SU-DHL-6 (cell line): ENCODE data around the gene MPPED2.

Experiments used
- EZH2phosphoT487 ChIP-seq: fragments of 200-600 bp; sonication (generic), shearing (Covaris generic); conservative IDR thresholded peaks from 2 replicates; pipeline ENCODE4 v1.6.1; 2018; ENCODE audit warnings: mild to moderate bottlenecking, antibody characterized with exemption, low read length, moderate library complexity, mixed read lengths
- TF ChIP-seq, protein P1 (sequence below): fragments of 200-600 bp; sonication (generic); IDR thresholded peaks from one replicate; pipeline ENCODE4 v1.5.1; 2017; ENCODE audit warnings: antibody characterized with exemption, mild to moderate bottlenecking, low read length, moderate library complexity; ENCODE audit not compliant: insufficient read depth, poor library complexity, severe bottlenecking

DNA sequence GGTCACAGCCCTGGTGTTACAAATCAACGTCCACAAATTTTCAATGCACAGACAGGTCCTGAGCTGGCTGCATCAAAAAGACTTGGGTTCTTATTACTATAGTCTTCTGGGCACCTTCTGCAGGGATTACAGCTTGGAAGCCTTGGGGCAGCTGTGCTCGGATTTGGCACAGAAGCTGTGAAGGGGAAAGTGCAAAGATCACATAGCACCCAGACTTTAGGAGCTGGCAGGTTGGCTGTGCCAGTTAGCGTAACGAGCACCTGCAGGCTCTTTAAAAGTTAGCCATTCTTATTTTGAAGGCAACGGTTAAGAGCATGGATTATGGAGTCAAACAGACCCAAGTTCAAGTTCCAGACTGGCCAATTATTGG, 162.9 kb downstream of the MPPED2 start:
- TF ChIP-seq, protein P1, sequence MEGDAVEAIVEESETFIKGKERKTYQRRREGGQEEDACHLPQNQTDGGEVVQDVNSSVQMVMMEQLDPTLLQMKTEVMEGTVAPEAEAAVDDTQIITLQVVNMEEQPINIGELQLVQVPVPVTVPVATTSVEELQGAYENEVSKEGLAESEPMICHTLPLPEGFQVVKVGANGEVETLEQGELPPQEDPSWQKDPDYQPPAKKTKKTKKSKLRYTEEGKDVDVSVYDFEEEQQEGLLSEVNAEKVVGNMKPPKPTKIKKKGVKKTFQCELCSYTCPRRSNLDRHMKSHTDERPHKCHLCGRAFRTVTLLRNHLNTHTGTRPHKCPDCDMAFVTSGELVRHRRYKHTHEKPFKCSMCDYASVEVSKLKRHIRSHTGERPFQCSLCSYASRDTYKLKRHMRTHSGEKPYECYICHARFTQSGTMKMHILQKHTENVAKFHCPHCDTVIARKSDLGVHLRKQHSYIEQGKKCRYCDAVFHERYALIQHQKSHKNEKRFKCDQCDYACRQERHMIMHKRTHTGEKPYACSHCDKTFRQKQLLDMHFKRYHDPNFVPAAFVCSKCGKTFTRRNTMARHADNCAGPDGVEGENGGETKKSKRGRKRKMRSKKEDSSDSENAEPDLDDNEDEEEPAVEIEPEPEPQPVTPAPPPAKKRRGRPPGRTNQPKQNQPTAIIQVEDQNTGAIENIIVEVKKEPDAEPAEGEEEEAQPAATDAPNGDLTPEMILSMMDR = no peak
- no peak for TF ChIP-seq EZH2phosphoT487
